Bronchial epithelial cell (primary cell): ENCODE results near the gene MOV10L1. TPM values are rescaled to one million over a fixed set of nuclear protein-coding genes. Genes with fewer than 3 reads are reported as not detected.

ENCODE experiments used
- DNase-seq: peaks from one replicate; pipeline ENCODE4 v3.0.0-alpha.2; 2010; ENCODE audit warnings: low read depth
- FAIRE-seq: peaks from 2 replicates; lab custom pipeline; 2011; peaks lifted over from hg19 to GRCh38; lab: Jason Lieb, UNC
- H3K27me3 ChIP-seq: 2 replicates; pipeline ENCODE4 v1.5.1; 2011; ENCODE audit warnings: low read length; ENCODE audit not compliant: control insufficient read depth, insufficient read depth
- H3K36me3 ChIP-seq: 2 replicates; pipeline ENCODE4 v1.5.1; 2011; ENCODE audit warnings: low read length; ENCODE audit not compliant: control insufficient read depth, insufficient read depth
- H3K4me3 ChIP-seq: 2 replicates; pipeline ENCODE4 v1.5.1; 2011; ENCODE audit warnings: mild to moderate bottlenecking, low read depth, low read length, control low read depth
- CTCF ChIP-seq: IDR thresholded peaks from 2 replicates; pipeline ENCODE4 v1.5.1; 2011; ENCODE audit warnings: mild to moderate bottlenecking, moderate library complexity, low read length, control low read depth, inconsistent platforms; ENCODE audit not compliant: insufficient read depth, severe bottlenecking
- total RNA-seq: library from RNA; depleted of rRNA; stranded (reverse); fragments of >200 nt; gene quantifications from 2 replicates; pipeline ENCODE4 v1.2.1, GENCODE V29; 2014

Gene MOV10L1
- total RNA-seq, 1 donor from 2014 or later, result 0.26 TPM

- no peak for FAIRE-seq
- no peak for TF ChIP-seq CTCF
- H3K36me3 ChIP-seq, result no peaks in the 10 kb centered on the region
- no peak for DNase-seq
- no peak overlapping the region for H3K4me3 ChIP-seq
- H3K27me3 ChIP-seq, result peaks cover 1% of the 10 kb centered on the region
Observed at GRCh38 chr22:50068096-50068495, 21.7 kb upstream of the MOV10L1 start.

- FAIRE-seq (no peak), DNase-seq (no peak)
- no peaks in the 10 kb centered on the region for H3K36me3 ChIP-seq
- peaks cover 1% of the 10 kb centered on the region for H3K27me3 ChIP-seq
- TF ChIP-seq CTCF, result no peak
- no peak overlapping the region for H3K4me3 ChIP-seq
Observed at GRCh38 chr22:50070366-50070765, 19.4 kb upstream of the MOV10L1 start.

GRCh38 chr22:50071432-50072166 lies 18.2 kb upstream of the MOV10L1 start:
- H3K4me3 ChIP-seq, result no peak overlapping the region
- FAIRE-seq (no peak), DNase-seq (peak; percentile 12)
- H3K27me3 ChIP-seq, result peaks cover 1% of the 10 kb centered on the region
- TF ChIP-seq CTCF, result no peak
- no peaks in the 10 kb centered on the region for H3K36me3 ChIP-seq

- Histone ChIP-seq H3K36me3 (no peaks in the 10 kb centered on the region), H3K27me3 (peaks cover 1% of the 10 kb centered on the region), H3K4me3 (no peak overlapping the region)
- no peak for DNase-seq
- no peak for TF ChIP-seq CTCF
- FAIRE-seq, result no peak
Observed at GRCh38 chr22:50072167-50072555, 17.6 kb upstream of the MOV10L1 start.

- Histone ChIP-seq H3K4me3 (no peak overlapping the region), H3K36me3 (no peaks in the 10 kb centered on the region), H3K27me3 (peaks cover 1% of the 10 kb centered on the region)
- no peak for TF ChIP-seq CTCF
- DNase-seq (no peak), FAIRE-seq (no peak)
Observed at GRCh38 chr22:50072714-50073538, 16.9 kb upstream of the MOV10L1 start.
